ENCODE results near the gene RERG.

The RERG gene

GRCh38 chr12:15234508-15234907, 13.3 kb upstream of the RERG start:
- no peak for TF ChIP-seq ZBTB7A (IDR thresholded peaks at IDR 0.05; ENCODE audit: low read depth)
- no peak for TF ChIP-seq EGR1 (IDR thresholded peaks at IDR 0.05)
- no peak for TF ChIP-seq MAX (IDR thresholded peaks at IDR 0.05)
- TF ChIP-seq CREB1 (IDR thresholded peaks at IDR 0.05; ENCODE audit: low read depth), result no peak
- TF ChIP-seq RAD21 (IDR thresholded peaks at IDR 0.05; ENCODE audit: low read depth), result no peak
- TF ChIP-seq CEBPB (IDR thresholded peaks at IDR 0.05), result no peak
- no peak for TF ChIP-seq FOXM1 (IDR thresholded peaks at IDR 0.05; ENCODE audit: borderline replicate concordance, low read depth)
- TF ChIP-seq TAF1 (IDR thresholded peaks at IDR 0.05; ENCODE audit: low read depth), result no peak

GRCh38 chr12:15234011-15234410, 12.8 kb upstream of the RERG start:
- no peak for TF ChIP-seq TAF1 (IDR thresholded peaks at IDR 0.05; ENCODE audit: low read depth)
- no peak for TF ChIP-seq YY1 (IDR thresholded peaks at IDR 0.05; ENCODE audit: low read depth)
- TF ChIP-seq USF1 (IDR thresholded peaks at IDR 0.05), result no peak
- TF ChIP-seq NFIC (IDR thresholded peaks at IDR 0.05), result no peak
- TF ChIP-seq CEBPB (IDR thresholded peaks at IDR 0.05), result no peak
- no peak for TF ChIP-seq EP300 (IDR thresholded peaks at IDR 0.05; ENCODE audit: borderline replicate concordance)
- no peak for TF ChIP-seq FOXM1 (IDR thresholded peaks at IDR 0.05; ENCODE audit: borderline replicate concordance, low read depth)
- no peak for TF ChIP-seq CREB1 (IDR thresholded peaks at IDR 0.05; ENCODE audit: low read depth)
- no peak for TF ChIP-seq TEAD4 (IDR thresholded peaks at IDR 0.05)
- no peak for TF ChIP-seq TCF12 (IDR thresholded peaks at IDR 0.05; ENCODE audit: low read depth)
- no peak for TF ChIP-seq REST (IDR thresholded peaks at IDR 0.05; ENCODE audit: low read depth)
- TF ChIP-seq RAD21 (IDR thresholded peaks at IDR 0.05; ENCODE audit: low read depth), result no peak
- no peak for TF ChIP-seq ZBTB7A (IDR thresholded peaks at IDR 0.05; ENCODE audit: low read depth)

GRCh38 chr12:15232959-15233358, 11.7 kb upstream of the RERG start:
- TF ChIP-seq ZBTB7A (IDR thresholded peaks at IDR 0.05; ENCODE audit: low read depth) (no peak), EP300 (IDR thresholded peaks at IDR 0.05; ENCODE audit: borderline replicate concordance) (no peak), TAF1 (IDR thresholded peaks at IDR 0.05; ENCODE audit: low read depth) (no peak), REST (IDR thresholded peaks at IDR 0.05; ENCODE audit: low read depth) (no peak), EGR1 (IDR thresholded peaks at IDR 0.05) (no peak)

- TF ChIP-seq MAX (IDR thresholded peaks at IDR 0.05) (no peak), FOXM1 (IDR thresholded peaks at IDR 0.05; ENCODE audit: borderline replicate concordance, low read depth) (no peak)
Measured at GRCh38 chr12:15231493-15231892, 10.3 kb upstream of the RERG start.

- TF ChIP-seq TCF12 (IDR thresholded peaks at IDR 0.05; ENCODE audit: low read depth) (no peak), TEAD4 (IDR thresholded peaks at IDR 0.05) (no peak), EP300 (IDR thresholded peaks at IDR 0.05; ENCODE audit: borderline replicate concordance) (no peak), NFIC (IDR thresholded peaks at IDR 0.05) (no peak), USF1 (IDR thresholded peaks at IDR 0.05) (no peak), EGR1 (IDR thresholded peaks at IDR 0.05) (no peak), FOXM1 (IDR thresholded peaks at IDR 0.05; ENCODE audit: borderline replicate concordance, low read depth) (no peak), REST (IDR thresholded peaks at IDR 0.05; ENCODE audit: low read depth) (no peak), RAD21 (IDR thresholded peaks at IDR 0.05; ENCODE audit: low read depth) (no peak), YY1 (IDR thresholded peaks at IDR 0.05; ENCODE audit: low read depth) (no peak), CEBPB (IDR thresholded peaks at IDR 0.05) (no peak), TAF1 (IDR thresholded peaks at IDR 0.05; ENCODE audit: low read depth) (no peak), MAX (IDR thresholded peaks at IDR 0.05) (no peak), CREB1 (IDR thresholded peaks at IDR 0.05; ENCODE audit: low read depth) (no peak), ZBTB7A (IDR thresholded peaks at IDR 0.05; ENCODE audit: low read depth) (no peak)
Measured at GRCh38 chr12:15230751-15231150, 9.5 kb upstream of the RERG start.
